Measurements from ENCODE around the gene HIP1.
"Not testable (repeated sequence)": the region's sequence is repeated elsewhere in the genome, so short reads cannot be mapped to it uniquely, and the experiment has no call there.

Gene HIP1

DNA sequence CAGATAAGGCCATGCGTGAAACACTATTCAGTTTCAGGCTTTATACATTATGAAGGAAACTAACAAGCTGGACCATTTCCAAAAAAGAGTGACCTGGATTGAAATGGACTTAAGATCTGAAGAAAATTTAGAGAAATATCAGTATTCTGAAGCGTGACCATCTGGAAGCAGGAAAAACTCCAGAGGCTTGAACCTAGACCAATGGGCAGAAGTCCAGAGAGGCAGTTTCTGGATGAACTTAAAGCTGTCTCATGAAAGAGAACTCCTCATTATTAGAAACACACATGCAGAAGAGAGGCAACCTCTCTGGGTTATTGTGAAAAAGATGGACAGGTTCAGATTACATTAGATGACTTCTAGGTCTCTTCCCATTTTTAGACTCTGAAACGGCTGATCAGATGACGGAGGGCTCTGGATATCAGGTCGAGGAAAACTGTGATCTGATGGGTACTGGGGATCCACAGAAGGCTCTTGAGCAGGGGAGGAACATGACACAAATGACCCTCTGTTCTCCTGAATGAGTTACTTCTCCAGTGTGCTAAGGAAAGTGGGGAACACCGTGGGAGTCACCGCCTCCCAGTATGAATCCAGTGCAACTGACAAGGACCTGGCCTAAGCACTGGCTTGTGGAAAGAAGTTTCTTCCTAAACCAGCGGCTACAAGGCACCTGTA lies 130.2 kb downstream of the HIP1 start:
- no peak for DNase-seq

DNA sequence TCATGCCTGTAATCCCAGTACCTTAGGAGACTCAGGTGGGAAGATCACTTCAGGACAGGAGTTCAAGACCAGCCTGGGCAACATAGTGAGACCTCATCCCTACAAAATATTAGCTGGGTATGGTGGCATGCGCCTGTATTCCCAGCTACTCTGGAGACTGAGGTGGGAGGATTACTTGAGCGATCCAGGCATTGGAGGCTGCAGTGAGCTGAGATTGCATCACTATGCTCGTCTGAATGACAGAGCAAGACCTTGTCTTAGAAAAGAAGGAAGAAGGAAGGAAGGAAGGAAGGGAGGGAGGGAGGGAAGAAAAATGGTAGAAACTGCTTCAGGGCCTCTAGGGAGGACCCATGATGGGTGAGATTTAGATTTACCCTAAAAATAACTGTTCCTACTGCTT lies 134.3 kb downstream of the HIP1 start:
- DNase-seq, result no peak

DNA sequence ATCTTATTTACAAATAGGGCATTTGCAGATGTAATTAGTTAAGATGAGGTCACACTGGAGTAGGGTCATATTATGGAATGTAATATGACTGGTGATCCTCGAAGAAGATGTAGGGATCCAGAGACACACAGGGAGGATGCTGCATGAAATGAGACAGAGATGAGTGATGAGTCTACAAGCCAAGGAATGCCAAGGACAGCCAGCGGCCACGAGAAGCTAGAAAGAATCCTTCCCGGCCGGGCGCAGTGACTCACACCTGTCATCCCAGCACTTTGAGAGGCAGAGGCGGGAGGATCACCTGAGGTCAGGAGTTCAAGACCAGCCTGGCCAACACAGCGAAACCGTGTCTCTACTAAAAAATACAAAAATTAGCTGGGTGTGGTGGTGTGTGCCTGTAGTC lies 135.9 kb downstream of the HIP1 start:
- DNase-seq, result not testable (repeated sequence)

DNA sequence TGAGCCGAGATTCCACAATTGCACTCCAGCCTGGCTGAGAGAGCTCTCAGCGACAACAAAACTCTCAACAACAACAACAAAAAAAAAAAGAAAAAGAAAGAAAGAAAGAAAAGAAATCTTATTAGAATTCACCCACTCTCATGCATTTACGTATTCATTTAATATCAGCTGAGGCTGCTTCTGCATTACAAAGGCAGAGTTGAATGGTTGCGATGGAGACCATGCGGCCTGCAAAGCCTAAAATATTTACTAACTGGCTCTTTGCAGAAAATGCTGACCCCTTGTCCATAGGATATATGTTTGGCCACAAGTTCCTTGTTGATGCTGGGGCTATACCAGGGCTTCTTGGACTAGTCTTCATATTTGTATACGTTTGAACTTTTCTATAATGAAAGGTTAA lies 137.2 kb downstream of the HIP1 start:
- no peak for DNase-seq

DNA sequence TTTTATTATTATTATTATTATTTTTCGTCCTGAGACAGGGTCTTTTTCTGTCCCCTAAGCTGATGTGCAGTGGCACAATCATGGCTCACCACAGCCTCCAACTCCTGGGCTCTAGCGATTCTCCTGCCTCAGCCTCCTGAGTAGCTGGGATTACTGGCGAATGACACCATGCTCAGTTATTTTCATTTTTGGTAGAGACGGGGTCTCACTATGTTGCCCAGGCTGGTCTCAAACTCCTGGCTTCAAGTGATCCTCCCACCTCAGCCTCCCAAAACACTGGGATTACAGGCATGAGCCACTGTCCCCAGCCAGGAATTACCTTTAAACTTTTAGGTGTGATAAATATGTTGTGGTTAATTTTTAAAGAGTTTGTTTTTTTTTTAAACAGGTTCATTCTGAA lies 138.0 kb downstream of the HIP1 start:
- not testable (repeated sequence) for DNase-seq

DNA sequence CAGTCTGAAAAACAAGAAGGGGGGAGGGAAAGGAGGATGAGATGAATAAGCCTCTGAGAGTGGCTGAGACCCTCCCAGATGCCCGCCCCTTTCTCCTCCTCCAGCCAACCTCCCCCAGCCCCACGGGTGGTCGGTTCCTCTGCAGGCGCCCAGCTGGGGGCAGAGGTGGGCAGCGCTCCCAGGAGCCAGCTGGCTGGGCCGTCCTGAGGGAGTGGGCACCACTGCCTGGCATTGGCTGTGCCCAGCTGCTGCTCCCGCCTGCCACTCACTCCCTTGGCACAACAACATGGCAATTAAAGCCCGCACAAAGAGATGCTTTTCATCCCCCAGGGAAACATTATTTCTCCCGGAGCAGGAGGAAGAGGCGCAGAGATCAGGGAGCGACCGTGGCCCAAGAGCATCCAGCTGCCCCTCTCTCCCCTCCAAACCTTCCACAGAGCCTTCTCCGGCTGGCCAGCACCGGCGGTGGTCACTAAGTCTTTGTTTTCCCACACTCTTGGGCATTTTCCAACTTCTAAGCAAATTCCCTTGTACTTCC lies 139.4 kb downstream of the HIP1 start:
- DNase-seq, result no peak

DNA sequence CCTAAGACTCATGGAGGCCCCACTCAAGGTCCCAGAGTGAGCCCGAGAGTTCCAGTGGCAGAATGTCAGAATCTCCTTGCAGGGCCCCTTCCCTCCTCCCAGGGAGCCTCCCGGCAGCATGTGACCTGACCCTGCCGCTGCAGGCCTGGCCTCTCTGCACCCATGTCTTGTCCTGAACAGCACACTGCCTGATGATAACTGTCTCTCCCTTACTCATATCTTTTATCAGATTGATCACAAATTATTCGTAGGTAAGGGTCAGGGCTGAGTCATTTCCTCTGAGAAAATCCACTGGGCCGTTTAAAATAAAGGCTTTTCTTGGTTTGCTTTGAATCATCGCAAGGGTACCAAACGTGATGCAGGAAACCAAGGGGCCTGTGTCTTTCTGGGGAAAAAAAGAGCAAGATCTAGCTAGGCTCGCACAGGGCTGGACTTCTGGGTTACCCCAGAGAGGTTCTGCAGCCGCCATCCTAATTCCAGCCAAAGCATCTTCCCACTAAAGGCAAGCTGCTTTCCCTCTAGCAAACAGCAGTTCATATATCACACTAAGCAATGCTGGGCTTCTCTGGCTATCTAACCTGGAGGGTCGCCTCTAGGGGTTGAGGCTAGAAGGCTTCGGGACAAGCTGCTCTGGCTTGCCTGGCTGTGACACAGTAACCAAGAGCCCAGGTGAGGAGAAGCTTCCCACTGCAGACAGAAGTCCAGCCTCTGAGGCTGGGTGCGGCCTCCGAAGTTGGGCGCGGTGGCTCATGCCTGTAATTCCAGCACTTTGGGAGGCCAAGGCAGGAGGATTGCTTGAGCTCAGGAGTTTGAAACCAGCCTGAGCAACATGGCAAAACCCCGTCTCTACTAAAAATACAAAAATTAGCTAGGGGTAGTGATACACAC lies 141.8 kb downstream of the HIP1 start:
- DNase-seq, result no peak

DNA sequence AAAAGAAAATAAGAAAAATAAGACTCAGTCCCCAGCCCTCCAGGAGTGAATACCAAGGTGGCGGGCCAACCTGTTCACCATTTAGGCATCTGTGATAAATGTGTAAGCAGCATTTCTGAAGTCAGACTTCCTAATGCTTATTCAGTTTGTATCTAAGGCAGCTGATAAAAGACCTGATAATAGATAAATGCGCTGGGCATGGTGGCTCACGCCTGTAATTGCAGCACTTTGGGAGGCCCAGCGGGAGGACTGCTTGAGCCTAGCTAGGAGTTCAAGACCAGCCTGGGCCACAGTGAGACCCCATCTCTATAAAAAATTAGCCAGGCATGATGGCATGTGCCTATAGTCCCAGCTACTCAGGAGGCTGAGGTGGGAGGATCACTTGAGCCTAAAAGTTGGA lies 143.0 kb downstream of the HIP1 start:
- no peak for DNase-seq

DNA sequence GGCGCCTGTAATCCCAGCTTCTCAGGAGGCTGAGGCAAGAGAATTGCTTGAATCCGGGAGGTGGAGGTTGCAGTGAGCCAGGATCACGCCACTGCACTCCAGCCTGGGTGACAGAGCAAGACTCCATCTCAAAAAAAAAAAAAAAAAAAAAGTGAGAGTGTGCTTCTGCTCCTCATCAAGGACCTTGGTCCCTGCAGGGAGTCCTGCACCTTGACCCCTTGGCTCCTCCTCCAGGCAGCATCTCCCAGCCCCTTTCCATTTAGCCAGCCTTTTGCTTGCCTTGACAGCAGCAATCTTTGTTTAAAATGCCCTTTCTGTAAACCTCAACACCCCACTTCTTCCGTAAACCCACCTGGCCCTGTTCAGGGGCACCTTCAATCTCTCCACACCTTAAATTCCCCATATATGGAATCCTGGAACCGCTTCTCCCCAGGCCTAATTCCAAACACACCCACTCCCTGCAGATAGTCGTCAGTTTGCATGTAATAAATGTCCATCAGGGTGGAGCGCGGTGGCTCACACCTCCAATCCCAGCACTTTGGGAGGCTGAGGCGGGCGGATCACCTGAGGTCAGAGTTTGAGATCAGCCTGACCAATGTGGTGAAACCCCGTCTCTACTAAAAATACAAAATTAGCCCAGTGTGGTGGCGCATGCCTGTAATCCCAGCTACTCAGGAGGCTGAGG lies 145.1 kb downstream of the HIP1 start:
- DNase-seq, result not testable (repeated sequence)

DNA sequence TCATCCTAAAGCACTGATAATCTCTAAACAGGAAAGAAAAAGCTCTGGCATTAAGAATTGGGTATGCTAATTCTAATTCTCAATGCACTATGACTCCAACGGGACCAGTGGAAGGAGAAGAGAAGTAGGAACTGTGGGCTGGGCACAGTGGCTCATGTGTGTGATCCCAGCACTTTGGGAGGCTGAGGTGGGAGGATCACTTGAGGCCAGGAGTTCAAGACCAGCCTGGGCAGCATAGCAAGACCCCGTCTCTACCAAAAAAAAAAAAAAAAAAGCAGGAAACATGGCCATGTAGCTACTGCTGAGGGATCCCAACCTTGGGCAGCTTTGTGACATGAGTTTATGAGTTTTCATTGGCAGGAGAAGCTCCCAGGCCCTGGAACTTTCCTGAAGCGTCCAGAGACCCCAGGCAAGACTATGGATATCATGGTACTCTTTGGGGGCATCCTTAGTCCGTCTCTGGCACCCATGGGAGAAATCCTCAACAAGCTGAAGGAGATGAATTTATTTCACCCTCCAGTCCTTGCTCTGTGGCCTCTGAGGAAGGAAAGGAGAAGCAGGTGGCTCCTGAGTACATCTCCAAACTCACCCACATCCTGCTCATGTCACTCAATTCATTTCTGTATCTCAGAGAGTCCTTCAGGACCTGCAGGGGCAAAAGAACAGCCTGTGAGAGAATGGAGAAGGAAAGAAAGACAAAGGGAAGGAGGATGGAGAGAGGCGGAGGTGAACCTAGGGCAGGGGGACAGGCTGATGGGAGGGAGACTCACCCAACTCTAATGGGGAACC lies 147.1 kb downstream of the HIP1 start:
- DNase-seq, result no peak

DNA sequence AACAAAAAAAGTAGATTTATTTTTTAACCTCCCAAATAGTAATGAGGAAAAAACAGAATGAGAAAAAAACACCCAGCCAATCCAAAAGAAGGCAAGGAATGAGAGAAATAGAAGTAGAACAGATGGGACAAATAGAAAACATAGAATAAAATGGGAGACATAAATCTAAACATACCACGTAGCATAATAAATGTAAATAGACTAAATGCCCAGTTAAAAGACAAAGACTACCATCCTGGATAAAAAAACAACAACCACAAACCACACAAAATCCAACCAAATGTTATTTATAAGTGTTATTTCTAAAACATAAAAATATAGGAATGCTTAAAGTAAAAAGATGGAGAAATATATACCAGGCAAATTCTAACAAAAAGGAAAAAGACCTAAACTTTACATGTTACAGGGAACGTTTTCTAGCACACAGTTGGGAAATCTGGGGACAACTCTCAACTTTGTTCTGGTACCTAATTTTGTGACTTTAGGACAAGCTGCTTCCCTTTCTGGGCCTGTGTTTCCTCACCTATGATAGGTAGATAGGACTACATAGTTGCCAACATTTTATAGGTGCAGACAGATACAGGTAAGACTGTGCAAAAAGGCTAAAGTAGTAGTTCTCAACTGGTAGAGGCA lies 148.3 kb downstream of the HIP1 start:
- no peak for DNase-seq

DNA sequence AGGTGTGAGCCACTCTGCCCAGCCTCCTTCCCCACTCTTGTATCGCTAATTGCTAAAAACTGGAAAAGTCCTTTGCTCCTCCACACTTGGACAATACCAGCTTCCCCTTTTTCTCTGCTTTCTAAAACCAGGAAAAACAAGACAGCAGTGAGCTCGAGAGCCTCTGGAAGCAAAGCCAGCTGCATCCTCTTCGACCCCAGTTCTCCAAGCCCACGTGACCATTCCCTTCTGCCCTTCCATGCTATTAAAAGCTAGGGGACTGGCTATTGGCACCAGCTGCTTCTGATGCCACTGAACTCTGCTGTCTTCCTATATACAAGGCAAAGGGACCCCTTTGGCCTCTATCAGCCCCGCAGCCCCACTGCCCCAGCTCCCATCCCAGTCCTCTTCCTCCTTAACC lies 154.4 kb downstream of the HIP1 start:
- no peak for DNase-seq

DNA sequence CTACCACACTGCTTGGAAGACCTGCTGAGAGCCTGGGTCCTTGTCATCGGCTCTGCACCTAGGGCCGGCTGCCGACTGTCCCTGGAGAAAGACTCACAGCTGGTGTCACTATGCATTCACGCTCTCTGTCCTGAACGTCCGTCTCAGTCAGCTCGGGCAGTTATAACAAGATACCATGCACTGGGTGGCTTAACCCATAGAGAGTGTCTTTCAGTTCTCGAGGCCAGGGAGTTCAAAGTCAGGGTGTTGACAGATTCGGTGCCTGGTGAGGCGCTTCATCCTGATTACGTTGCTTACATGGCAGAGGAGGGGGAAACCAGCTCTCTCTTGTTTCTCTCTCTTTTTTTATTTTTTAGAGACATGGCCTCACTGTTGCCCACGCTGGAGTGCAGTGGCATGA lies 155.5 kb downstream of the HIP1 start:
- DNase-seq, result no peak

DNA sequence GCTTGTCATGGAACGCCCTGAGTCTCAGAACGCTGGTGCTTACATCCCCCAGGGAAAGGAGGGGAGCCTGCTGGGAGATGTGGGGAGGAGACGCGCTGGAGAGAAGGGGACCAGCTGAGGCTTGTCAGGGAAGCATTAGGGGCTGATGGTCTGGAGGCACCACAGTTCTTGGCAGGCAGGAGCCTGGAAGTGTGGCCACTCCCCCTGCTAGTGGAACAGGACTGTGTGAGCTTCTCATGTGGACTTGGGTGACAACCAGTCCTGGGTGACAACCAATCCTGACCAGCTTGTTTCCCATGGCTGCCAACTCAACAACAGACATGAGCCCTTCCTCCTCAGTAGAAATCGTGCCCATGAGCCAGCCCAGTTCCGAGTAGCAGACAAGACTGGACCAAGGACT lies 158.8 kb downstream of the HIP1 start:
- DNase-seq, result no peak

DNA sequence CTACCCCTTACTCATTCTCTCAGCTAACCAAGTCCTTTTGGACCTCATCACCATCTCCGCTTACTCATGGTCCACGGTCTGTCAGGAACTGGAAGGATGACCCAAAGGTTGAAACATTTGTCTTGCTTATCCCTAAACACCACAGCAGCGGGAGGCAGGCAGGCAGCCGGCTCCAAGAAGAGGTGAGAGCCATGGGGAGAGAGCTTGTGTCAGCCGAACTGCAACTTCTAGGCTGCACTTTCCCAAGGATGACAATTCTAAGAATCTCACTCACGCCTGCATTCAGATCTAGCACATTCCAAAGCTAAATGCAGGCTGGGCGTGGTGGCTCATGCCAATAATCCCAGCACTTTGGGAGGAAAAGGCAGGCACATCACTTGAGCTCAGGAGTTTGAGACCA lies 160.7 kb downstream of the HIP1 start:
- DNase-seq, result no peak

DNA sequence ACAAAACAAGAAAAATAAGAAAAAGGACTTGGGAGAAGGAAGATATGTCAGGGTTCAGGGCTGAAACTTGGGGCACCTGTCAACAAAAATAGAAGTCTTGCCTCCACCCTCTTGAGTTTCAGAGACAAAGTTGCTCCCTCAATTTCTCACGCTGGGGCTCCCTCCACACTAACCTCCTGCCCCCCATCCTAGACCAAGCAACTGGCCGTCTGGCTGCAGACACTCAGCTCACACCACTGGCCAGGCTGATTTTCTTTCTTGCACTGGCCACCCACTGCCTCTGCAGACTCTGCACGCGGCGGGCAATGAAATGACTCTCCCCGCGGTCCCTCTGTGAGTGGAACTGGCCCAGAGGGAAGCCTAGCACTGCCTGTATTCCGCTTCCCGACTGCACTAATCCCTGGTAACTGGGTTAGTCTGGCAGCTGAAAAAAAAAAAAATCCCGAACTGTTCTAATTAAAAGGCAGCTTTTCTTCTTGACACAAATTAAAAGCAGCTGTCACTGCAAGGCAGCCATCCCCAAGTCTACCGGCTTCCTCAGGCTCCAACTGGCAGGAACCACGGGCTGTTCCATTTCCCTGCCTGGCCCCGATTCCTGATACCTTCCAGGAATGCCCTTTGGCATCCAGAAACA lies 163.1 kb downstream of the HIP1 start:
- DNase-seq, result no peak

DNA sequence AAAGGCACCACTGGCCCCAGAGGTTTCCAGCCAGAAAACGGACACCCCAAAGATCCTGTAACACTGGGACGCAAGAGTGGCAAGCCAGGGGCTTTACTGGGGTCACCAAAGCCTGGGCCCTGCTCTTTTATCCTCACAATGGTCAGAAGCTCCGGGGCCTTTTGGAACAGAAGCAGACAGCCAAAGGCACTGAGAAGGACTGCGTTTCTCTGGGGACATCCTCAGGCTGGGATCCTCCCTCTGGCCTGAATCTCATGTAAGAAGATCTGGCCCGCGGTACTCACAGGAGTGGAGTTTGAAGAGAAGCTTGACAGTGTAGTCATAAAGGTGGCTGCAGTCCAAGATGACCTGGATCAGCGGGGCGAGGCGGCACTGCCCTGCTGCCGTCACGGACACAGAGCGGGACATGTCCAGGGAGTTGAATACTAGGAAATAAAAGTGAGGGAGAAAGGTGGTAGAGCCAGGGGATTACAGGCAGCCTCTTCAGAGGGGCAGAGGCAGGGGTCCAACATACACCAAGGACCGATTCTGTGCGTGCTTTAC lies 165.2 kb downstream of the HIP1 start:
- no peak for DNase-seq

DNA sequence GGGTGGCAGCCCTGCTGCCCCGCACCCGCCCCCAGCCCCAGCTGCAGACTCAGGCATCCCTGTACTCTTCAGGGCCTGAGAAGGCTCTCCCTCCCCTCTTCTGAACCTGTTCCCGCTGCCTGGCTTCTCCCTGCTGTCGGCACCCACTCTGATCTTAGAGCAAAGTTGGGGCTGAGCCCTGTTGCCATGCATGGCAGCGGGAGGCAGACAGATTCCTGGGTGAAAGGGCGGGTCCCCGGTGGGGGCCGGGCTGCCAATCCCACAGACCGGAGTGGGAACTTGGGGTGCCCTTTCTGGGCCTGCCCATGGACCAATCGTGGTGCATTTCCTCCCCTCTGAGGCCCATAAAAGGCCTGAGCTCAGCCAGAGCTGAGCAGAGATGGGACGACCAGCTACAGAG lies 165.9 kb downstream of the HIP1 start:
- no peak for DNase-seq

DNA sequence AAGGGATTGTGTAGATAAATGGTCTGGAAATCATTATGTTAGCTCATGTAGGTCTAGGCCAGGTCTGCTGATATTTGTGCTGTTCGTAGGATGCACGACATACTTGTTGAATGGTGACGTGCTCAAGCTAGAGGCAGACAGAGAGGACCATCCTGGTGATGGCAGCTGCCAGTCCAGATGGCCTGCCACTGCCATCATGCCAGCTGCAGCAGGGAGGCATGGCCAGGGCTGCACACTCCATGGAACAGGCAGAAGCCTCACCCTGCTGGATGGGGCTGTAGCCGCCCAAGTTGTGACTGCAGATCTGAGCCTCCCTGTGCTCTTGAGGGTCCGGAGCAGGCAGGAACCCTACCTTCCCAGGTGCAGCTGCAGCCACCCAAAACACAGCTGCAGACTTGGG lies 166.3 kb downstream of the HIP1 start:
- DNase-seq, result no peak

DNA sequence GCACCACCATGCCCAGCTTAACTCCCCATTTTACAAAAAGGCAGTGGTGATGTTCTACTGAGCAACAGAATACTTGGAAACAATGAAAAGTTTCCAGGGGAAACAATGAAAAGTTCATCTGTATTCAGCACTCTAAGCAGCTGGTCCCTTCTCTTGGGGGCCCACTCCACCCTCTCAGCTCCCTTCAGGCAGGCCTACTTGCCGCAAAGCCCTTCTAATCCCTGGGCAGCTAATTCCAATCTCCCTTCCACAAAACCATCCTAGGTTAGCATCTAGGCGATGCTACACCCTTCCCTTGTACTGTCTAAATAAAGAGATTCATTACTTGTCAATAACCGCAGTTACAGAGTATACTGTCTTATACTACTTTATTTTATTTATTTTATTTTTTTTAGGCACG lies 167.5 kb downstream of the HIP1 start:
- DNase-seq, result no peak

DNA sequence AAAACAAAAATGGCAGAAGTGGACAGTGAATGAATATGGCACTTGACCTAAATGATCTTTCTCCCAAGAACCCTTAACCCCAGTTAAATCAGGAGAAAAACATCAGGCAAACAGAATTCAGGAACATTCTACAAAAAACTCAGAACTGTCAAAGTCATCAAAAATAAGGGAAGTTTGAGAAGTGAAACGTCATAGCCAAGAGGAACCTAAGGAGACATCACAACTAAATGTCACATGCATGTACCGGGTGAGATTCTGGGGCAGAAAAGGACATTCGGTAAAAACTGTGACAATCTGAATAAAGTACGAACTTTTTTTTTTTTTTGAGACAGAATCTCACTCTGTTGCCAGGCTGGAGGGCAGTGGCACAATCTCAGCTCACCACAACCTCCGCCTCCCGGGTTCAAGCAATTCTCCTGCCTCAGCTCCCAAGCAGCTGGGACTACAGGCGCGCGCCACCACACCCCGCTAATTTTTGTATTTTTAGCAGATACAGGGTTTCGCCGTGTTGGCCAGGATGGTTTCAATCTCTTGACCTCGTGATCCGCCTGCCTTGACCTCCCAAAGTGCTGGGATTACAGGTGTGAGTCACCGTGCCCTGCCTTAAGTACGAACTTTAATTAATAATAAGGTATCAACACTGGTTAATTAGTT lies 169.0 kb downstream of the HIP1 start:
- DNase-seq, result not testable (repeated sequence)

Measured in activated effector memory CD4-positive, alpha-beta T cell treated with Interleukin-2 at 50 U/mL for 16 hours (primary cell).